ENCODE measurements around the gene TNFRSF14. TPM values are rescaled to one million over a fixed set of nuclear protein-coding genes. Genes with fewer than 3 reads are reported as not detected.

TNFRSF14 gene
- total RNA-seq, 2 experiments from 2014 or later = 145 to 152 TPM

DNA sequence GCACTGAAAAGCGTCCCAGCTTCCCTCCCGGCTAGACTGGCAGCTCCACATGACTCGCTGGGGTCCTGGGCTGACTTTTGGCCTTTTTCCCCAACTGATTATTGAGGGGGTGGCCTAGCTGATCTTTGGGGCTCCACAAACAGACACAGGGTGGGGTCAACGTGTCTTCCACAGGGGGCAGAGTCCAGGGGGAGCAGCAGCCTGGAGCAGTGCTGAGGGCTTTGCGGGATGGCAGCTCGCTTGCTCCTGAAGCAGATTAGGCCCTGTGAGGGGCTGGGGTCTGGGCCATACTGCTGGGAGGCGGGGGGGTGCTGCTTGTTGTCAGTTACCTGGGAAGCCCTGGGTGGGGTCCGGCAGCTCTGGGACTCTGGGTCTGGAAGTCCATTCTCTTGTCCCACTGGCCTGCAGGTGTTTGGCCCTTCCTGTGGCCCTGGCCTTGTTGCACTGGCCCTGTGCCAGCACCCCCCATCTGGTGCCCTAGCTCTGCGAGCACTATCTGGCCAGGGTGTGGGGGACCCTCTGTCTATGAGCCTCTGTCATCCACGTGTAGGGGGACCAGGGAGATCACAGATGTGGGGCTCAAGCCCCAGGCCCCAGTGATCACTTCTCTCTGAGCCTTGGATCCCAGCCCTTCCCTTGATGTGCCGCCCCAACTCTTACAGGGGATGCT is 13.8 kb upstream of the TNFRSF14 start:
- Mint-ChIP-seq H3K4me3 (no peak overlapping the region), H3K27me3 (no peaks in the 10 kb centered on the region), H3K27ac (no peak overlapping the region), H3K9me3 (no peaks in the 10 kb centered on the region), H3K4me1 (ENCODE audit: low read depth) (peaks cover 2% of the 10 kb centered on the region), H3K36me3 (no peaks in the 10 kb centered on the region)
- POLR2A ChIA-PET = interaction anchor here (1.2 to 3.0 kb wide), 2 partner anchors 16 to 41 kb away, joined by 3 to 10 read pairs; partner anchors contain the start of gene PANK4
- CTCF ChIA-PET = no interaction called here
- intact Hi-C loops (cut with micrococcal nuclease) = no loop called here
- no peak for DNase-seq

DNA sequence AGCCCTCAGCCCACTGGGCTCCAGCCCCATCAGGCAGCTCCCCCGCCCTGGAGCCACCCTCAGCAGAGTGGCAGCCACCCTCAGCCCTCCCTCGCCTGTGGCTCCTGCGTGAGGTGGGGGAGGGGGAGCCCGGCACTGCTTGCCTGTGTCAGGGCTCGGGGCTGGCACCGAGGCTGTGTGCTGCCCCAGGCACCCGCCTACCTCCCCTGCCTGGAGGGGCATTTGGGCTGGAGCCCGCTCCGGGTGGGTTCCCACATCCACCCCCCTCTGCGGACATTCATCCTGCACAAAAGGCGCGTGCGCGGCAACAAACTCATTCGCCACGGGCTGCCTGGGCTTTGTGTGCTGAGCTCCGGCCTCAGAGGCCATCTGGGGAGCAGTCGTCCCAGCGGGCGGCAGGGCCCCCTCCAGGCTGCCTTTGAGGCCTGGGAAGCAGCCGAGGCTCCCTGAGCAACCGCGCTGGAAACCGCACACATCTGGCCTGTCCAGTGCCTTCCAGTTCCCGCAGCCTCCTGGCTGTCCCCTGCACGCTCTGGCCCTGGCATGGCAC is 12.6 kb upstream of the TNFRSF14 start:
- H3K4me3 Mint-ChIP-seq = no peak overlapping the region
- no peaks in the 10 kb centered on the region for H3K36me3 Mint-ChIP-seq
- intact Hi-C loops (cut with micrococcal nuclease) = no loop called here
- no peak for DNase-seq
- CTCF ChIA-PET = interaction anchor here (0.6 kb wide), 1 partner anchor 20 kb away, joined by 3 read pairs; no protein-coding TSS in a partner anchor
- no peaks in the 10 kb centered on the region for H3K9me3 Mint-ChIP-seq
- H3K27ac Mint-ChIP-seq = no peak overlapping the region
- H3K27me3 Mint-ChIP-seq = no peaks in the 10 kb centered on the region
- peaks cover 7% of the 10 kb centered on the region for H3K4me1 Mint-ChIP-seq (ENCODE audit: low read depth)
- POLR2A ChIA-PET = interaction anchor here (1.2 to 5.5 kb wide), 5 partner anchors 14 to 42 kb away, joined by 3 to 53 read pairs (median 10); partner anchors contain the start of genes HES5 and PANK4

DNA sequence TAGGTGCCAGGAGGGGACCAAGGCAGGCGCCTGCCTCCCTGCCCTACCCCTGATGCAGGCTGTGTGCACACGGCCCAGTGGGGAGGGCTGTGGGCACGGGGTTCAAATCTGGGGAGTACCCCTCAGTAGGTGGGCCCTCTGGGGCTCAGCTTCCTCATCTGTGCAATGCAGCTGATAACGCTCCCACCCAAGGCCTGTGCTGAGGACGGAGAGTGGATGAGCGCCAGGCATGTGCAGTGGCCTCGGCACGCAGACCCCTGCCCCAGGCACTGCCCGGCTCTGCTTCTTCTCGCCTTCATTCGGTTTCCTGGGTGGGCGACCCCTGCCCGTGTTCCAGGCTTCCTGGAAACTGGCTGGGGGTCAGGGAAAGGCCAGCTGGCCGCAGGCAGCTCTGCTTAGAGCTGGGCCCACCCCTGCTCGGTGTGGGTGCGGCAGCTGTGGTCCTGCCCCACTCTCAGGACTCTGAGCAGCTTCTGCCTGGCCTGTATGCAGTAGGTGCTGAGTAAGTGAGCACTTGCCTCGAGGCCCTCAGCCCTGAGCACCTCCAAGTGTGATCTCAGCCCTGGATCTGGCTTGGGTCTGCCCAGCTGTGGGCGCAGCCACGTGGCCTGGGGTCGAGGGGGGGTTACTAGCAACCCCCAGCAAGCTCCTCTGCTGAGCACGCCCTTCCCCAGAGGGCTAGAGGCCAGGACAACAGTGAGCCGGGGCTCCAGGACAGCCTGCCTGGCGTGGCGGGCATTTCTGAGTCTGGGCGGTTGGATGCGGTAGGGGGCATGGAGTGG is 11.9 kb upstream of the TNFRSF14 start:
- Mint-ChIP-seq H3K36me3 (no peaks in the 10 kb centered on the region), H3K4me3 (no peak overlapping the region), H3K4me1 (ENCODE audit: low read depth) (peaks cover 12% of the 10 kb centered on the region), H3K9me3 (no peaks in the 10 kb centered on the region), H3K27ac (no peak overlapping the region), H3K27me3 (no peaks in the 10 kb centered on the region)
- DNase-seq = no peak
- ChIA-PET POLR2A (interaction anchor here (1.0 to 5.5 kb wide), 4 partner anchors 14 to 128 kb away, joined by 4 to 53 read pairs (median 12); partner anchors contain the start of genes HES5 and PANK4), CTCF (no interaction called here)
- intact Hi-C loops (cut with micrococcal nuclease) = no loop called here

DNA sequence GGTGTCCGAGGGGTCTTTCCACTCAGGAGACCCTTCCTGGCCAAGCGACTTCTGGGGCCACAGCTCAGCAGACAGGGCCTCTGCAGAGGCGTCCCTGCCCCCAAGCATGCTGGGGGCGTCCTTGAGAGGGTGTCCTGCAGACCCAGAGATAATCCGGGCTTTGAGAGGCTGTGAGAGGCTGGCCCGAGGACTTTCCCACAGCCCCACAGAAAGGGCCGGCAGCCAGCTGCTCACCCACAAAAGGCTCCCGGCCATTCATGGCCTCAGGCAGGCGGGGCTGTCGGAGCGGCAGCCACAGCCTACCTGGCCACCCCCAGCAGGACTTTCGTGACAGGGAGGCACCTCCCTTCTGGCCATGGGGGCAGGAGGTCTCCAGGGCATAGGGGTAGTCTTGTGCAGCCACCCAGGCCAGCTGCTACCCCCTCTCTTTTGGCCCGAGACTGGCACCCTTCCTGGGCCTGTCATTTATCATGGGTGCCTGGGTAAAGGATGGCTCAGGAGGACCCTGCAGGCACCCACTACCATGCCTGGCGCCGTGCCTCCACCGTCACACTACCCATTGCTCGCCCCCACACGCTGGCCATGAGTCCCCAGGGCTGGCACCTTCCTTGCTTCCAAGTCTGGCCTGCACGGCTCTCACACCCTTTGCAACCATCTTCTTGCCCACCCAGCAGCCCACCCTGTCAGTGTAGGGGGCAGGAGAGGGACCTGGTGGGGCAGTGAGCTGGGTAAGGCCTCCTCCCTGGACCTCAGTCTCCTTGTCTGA is 11.1 kb upstream of the TNFRSF14 start:
- no peak overlapping the region for H3K4me3 Mint-ChIP-seq
- H3K9me3 Mint-ChIP-seq = no peaks in the 10 kb centered on the region
- no peaks in the 10 kb centered on the region for H3K27me3 Mint-ChIP-seq
- peaks cover 16% of the 10 kb centered on the region for H3K4me1 Mint-ChIP-seq (ENCODE audit: low read depth)
- intact Hi-C loops (cut with micrococcal nuclease) = loop anchor here (5.0 kb wide), 3 partner anchors 153 to 348 kb away; partner anchors contain the start of genes MORN1 and RER1
- no peak for DNase-seq
- POLR2A ChIA-PET = interaction anchor here (0.8 to 5.5 kb wide), 8 partner anchors 11 to 345 kb away, joined by 3 to 53 read pairs (median 12); partner anchors contain the start of genes HES5, PANK4 and TNFRSF14
- no peaks in the 10 kb centered on the region for H3K36me3 Mint-ChIP-seq
- peak overlapping the region; percentile 23 for H3K27ac Mint-ChIP-seq
- CTCF ChIA-PET = interaction anchor here (0.9 to 1.3 kb wide), 4 partner anchors 11 to 130 kb away, joined by 3 to 5 read pairs (median 3); partner anchors contain the start of gene TNFRSF14

DNA sequence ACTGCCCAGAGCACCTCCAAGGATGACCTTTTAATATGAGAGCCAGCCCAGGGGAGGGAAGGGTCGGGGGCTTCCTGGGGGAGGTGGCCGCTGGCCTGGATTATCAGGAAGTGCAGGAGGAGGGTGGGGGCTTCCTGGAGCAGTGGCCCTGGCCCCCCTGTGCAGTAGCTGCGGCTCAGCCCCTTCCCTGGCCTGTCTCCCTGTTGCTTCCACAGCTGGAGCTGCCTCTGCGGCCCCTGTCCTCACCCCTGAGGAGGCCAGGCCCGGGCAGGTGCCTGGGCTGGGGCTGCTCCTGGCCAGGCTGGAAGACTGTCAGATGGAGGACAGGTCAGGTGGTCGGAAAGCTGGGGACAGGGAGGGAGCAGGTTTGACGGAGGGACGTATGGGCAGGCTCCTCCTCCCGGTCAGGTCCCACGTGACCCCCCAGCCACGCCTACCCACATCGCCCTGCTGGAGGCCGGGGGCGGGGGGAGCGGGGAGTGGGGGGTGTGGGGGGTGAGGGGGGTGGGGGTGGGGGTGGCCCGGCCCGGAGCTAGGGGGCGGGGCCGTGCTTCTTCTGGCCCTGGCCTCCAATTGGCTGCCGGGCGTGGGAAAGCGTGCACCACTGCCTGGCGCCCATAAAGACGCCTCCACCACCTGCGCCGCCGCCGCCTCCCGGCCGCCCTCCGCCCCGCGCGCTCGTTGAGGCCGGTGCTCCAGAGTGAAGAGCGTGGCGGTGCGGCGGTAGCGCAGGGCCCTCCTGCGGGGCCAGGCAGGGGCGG is 10.2 kb upstream of the TNFRSF14 start:
- POLR2A ChIA-PET = interaction anchor here (0.8 to 5.5 kb wide), 8 partner anchors 10 to 346 kb away, joined by 3 to 65 read pairs (median 21); partner anchors contain the start of genes HES5, PANK4, PRXL2B and TNFRSF14
- H3K36me3 Mint-ChIP-seq = peaks cover 2% of the 10 kb centered on the region
- H3K27me3 Mint-ChIP-seq = no peaks in the 10 kb centered on the region
- intact Hi-C loops (cut with micrococcal nuclease) = loop anchor here (2.0 to 5.0 kb wide), 4 partner anchors 97 to 349 kb away; partner anchors contain the start of genes MORN1 and RER1
- CTCF ChIA-PET = interaction anchor here (0.9 to 1.3 kb wide), 5 partner anchors 10 to 131 kb away, joined by 3 to 6 read pairs (median 3); partner anchors contain the start of genes PANK4 and TNFRSF14
- no peaks in the 10 kb centered on the region for H3K9me3 Mint-ChIP-seq
- peak overlapping the region; percentile 80 for H3K4me3 Mint-ChIP-seq
- peaks cover 18% of the 10 kb centered on the region for H3K4me1 Mint-ChIP-seq (ENCODE audit: low read depth)
- peak; percentile 91 for DNase-seq
- peak overlapping the region; percentile 99 for H3K27ac Mint-ChIP-seq

DNA sequence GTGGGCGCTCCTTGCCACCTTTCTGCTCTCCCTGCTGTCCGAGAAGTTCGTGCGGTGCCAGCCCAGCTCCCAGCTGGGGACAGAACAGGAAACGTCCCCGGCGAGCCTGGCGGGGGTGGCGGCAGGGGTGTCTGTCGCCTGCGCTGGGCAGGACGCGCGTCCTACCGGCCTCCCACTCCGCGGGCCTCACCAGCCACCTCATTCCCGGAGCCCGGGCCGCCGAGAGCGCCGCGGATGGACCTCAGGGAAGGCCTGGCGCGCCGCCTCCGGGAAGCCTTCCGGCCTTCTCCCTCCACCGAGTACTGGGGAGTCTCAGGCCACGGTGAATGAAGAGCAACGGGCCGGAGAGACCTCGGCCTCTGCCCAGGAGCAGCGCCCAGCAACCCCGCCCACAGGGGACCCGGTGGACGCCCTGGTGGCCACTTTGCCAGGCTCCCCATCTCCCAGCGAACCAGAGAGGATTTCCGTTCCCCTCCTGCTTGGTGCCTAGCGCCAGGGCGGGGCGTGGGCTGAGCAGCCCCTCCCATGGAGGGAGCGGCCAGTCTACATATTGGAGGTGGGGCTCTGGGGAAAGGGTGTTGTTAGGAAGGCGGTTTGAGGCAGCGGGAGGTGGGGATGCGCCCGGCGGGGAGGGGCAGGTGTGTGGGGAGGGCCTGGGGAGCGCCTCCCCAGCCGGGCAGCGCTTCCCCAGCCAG is 9.5 kb upstream of the TNFRSF14 start:
- DNase-seq = peak; percentile 94
- Mint-ChIP-seq H3K4me3 (peak overlapping the region; percentile 80), H3K27ac (peak overlapping the region; percentile 99), H3K4me1 (ENCODE audit: low read depth) (peaks cover 18% of the 10 kb centered on the region), H3K9me3 (no peaks in the 10 kb centered on the region), H3K36me3 (peaks cover 3% of the 10 kb centered on the region), H3K27me3 (no peaks in the 10 kb centered on the region)
- intact Hi-C loops (cut with micrococcal nuclease) = loop anchor here (2.0 to 5.0 kb wide), 4 partner anchors 96 to 349 kb away; partner anchors contain the start of genes MORN1 and RER1
- ChIA-PET POLR2A (interaction anchor here (0.8 to 5.5 kb wide), 10 partner anchors 10 to 155 kb away, joined by 3 to 65 read pairs (median 12); partner anchors contain the start of genes HES5, MORN1, PANK4 and PRXL2B), CTCF (interaction anchor here (0.8 to 3.4 kb wide), 13 partner anchors 10 to 347 kb away, joined by 3 to 43 read pairs (median 6); partner anchors contain the start of genes HES5, PANK4, PEX10 and TNFRSF14)

DNA sequence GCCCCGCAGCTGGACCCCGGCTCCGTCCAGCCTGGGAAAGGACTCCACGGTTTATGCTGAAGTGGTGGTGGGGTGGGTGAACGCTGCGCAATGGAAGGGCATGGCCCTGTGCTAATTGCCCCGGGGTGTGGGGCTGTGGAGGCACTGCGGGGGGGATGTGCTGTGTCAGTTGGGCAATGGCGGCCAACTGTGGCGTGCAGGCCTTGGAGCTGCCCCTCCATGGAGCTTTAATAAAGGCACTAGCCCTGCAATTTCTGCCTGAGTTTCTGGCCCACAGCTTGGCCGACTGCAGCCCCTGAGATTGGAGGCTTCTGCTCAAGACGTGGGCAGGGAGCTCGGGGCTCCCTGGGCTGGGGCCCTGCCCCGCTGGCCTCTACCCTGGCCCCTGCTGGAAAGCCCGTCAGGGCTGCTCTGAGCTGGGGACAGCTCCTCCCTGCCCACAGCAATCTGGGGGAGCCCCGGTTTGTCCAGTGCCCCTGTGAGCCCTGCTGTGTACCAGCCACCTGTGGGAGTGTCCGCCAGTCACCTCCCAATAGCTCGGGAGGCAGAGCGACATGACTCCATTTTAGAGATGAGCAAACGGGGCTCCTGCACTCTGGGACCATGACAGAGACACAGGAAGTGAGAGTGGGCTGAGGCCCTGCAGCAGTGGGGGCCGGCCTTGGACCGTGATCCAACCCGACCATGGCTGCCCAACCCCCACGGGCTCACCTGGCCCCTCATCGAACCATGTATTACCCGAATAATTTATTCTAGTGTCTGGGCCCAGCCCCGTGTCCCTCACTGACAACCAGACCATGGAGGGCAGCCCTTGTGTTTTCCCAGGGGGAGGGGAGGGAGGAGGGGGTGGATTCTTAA is 8.7 kb upstream of the TNFRSF14 start:
- intact Hi-C loops (cut with micrococcal nuclease) = loop anchor here (1.0 to 5.0 kb wide), 9 partner anchors 9 to 350 kb away; partner anchors contain the start of genes MORN1, PANK4, PRXL2B and RER1
- Mint-ChIP-seq H3K27ac (peak overlapping the region; percentile 99), H3K9me3 (no peaks in the 10 kb centered on the region), H3K4me1 (ENCODE audit: low read depth) (peaks cover 18% of the 10 kb centered on the region), H3K27me3 (no peaks in the 10 kb centered on the region), H3K4me3 (peak overlapping the region; percentile 80), H3K36me3 (peaks cover 3% of the 10 kb centered on the region)
- peak; percentile 85 for DNase-seq
- ChIA-PET CTCF (interaction anchor here (0.7 to 3.4 kb wide), 15 partner anchors 9 to 353 kb away, joined by 3 to 43 read pairs (median 7); partner anchors contain the start of genes FAAP20, HES5, MORN1 and PANK4), POLR2A (interaction anchor here (0.8 to 5.5 kb wide), 14 partner anchors 9 to 156 kb away, joined by 3 to 65 read pairs (median 4); partner anchors contain the start of genes HES5, MORN1, PANK4 and PRXL2B)

DNA sequence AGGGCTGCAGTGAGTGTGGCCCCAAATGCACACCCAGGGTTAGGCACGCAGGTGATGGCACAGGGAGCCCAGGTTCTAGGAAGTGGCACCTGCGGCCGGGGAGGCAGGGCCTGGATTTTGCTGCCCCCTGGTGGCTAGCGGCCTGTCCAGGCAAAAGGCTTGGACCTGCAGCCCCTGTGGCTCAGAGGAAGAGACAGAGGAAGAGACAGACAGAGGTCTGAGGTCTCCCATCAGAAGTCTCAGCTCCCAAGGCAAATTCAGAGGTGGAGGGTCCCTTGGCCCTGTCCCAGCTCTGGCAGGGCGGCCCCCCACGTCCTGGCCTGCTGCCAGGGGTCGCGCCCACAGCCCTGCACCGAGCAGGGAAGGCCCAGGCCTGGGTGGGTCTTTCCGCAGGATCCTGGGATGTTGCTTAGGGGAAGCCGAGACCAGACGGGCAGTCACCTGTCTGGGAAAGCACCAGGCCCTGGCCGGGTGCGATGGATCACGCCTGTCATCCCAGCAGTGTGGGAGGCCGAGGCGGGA is 8.0 kb upstream of the TNFRSF14 start:
- ChIA-PET CTCF (interaction anchor here (0.7 to 3.4 kb wide), 16 partner anchors 8 to 353 kb away, joined by 3 to 43 read pairs (median 8); partner anchors contain the start of genes FAAP20, HES5, MORN1 and PANK4), POLR2A (interaction anchor here (1.0 to 5.5 kb wide), 12 partner anchors 8 to 134 kb away, joined by 3 to 65 read pairs (median 4); partner anchors contain the start of genes HES5, PANK4, PRXL2B and TNFRSF14)
- peaks cover 18% of the 10 kb centered on the region for H3K4me1 Mint-ChIP-seq (ENCODE audit: low read depth)
- H3K9me3 Mint-ChIP-seq = no peaks in the 10 kb centered on the region
- no peaks in the 10 kb centered on the region for H3K27me3 Mint-ChIP-seq
- peaks cover 3% of the 10 kb centered on the region for H3K36me3 Mint-ChIP-seq
- H3K27ac Mint-ChIP-seq = peak overlapping the region; percentile 99
- intact Hi-C loops (cut with micrococcal nuclease) = loop anchor here (1.0 to 5.0 kb wide), 8 partner anchors 8 to 351 kb away; partner anchors contain the start of genes MORN1, PANK4, PRXL2B and RER1
- peak; percentile 91 for DNase-seq
- peak overlapping the region; percentile 80 for H3K4me3 Mint-ChIP-seq

Data from activated CD4-positive, alpha-beta memory T cell treated with anti-CD3 and anti-CD28 coated beads for 36 hours (primary cell).